Measurements from ENCODE around the gene TCP1.
"Not testable (repeated sequence)": the region's sequence is repeated elsewhere in the genome, so short reads cannot be mapped to it uniquely, and the experiment has no call there.

Gene TCP1
- total RNA-seq: 179 to 976 (median 215) reads per million in 3 experiments

- peak; percentile 98 for DNase-seq
Observed at GRCh38 chr6:159789377-159790148, at the start of gene TCP1. TSS of gene TCP1 (minus strand) at chr6:159789602. CDS start at chr6:159789468, 134 bp downstream.

GRCh38 chr6:159838020-159838744 lies 48.8 kb upstream of the TCP1 start:
- DNase-seq: no peak

GRCh38 chr6:159837511-159837910 lies 48.1 kb upstream of the TCP1 start:
- no peak for DNase-seq

- no peak for DNase-seq
Observed at GRCh38 chr6:159836718-159837490, 47.5 kb upstream of the TCP1 start.

GRCh38 chr6:159833997-159834603 lies 44.7 kb upstream of the TCP1 start:
- DNase-seq: no peak

GRCh38 chr6:159833556-159833955 lies 44.2 kb upstream of the TCP1 start:
- DNase-seq: no peak

- no peak for DNase-seq
Observed at GRCh38 chr6:159832946-159833345, 43.5 kb upstream of the TCP1 start.

- DNase-seq: no peak
Observed at GRCh38 chr6:159831373-159831679, 41.9 kb upstream of the TCP1 start.

- DNase-seq: no peak
Observed at GRCh38 chr6:159830501-159831372, 41.3 kb upstream of the TCP1 start.

GRCh38 chr6:159829526-159829925 lies 40.1 kb upstream of the TCP1 start:
- DNase-seq: no peak

GRCh38 chr6:159828074-159828473 lies 38.7 kb upstream of the TCP1 start:
- no peak for DNase-seq

GRCh38 chr6:159826968-159827647 lies 37.7 kb upstream of the TCP1 start:
- no peak for DNase-seq

- DNase-seq: no peak
Observed at GRCh38 chr6:159826004-159826403, 36.6 kb upstream of the TCP1 start.

GRCh38 chr6:159824690-159825089 lies 35.3 kb upstream of the TCP1 start:
- DNase-seq: not testable (repeated sequence)

GRCh38 chr6:159823953-159824352 lies 34.6 kb upstream of the TCP1 start:
- no peak for DNase-seq

- no peak for DNase-seq
Observed at GRCh38 chr6:159821726-159822125, 32.3 kb upstream of the TCP1 start.

GRCh38 chr6:159821122-159821521 lies 31.7 kb upstream of the TCP1 start:
- DNase-seq: no peak

- DNase-seq: peak; percentile 48
Observed at GRCh38 chr6:159819932-159820640, 30.7 kb upstream of the TCP1 start.

- no peak for DNase-seq
Observed at GRCh38 chr6:159819098-159819497, 29.7 kb upstream of the TCP1 start.

- DNase-seq: no peak
Observed at GRCh38 chr6:159817951-159818739, 28.7 kb upstream of the TCP1 start.
